Urinary bladder (tissue), 4 donors: ENCODE data around the gene RRP7A. TPM values are rescaled to one million over a fixed set of nuclear protein-coding genes. Genes with fewer than 3 reads are reported as not detected.

ENCODE experiments used
- DNase-seq: peaks from one replicate; pipeline ENCODE4 v3.0.0-alpha.2; 2015; ENCODE audit errors: extremely low spot score
- H3K27ac ChIP-seq: one replicate; pipeline ENCODE4 v1.5.1; 2013; ENCODE audit warnings: low read depth, mild to moderate bottlenecking, moderate library complexity
- H3K36me3 ChIP-seq: one replicate; pipeline ENCODE4 v1.6.1; 2013; ENCODE audit warnings: mild to moderate bottlenecking, moderate library complexity; ENCODE audit not compliant: insufficient read depth
- H3K4me1 ChIP-seq: one replicate; pipeline ENCODE4 v1.6.1; 2013; ENCODE audit warnings: mild to moderate bottlenecking, moderate library complexity; ENCODE audit not compliant: insufficient read depth
- H3K4me3 ChIP-seq: one replicate; pipeline ENCODE4 v1.5.1; 2013; ENCODE audit warnings: low read depth, low read length
- WGBS: extraction: QIAGEN DNeasy Blood & Tissue Kit; methylation state at CpG from one replicate; pipeline ENCODE4 v1.1.7; 2013; 5-methylcytosine and 5-hydroxymethylcytosine counted together
- polyA plus RNA-seq: library from polyadenylated mRNA; stranded (reverse); fragments of 200-250 nt; gene quantifications from one replicate; pipeline ENCODE4 v1.2.3, GENCODE V29; 2013
- small RNA-seq: library from RNA; depleted of rRNA; stranded (forward); fragments of <200 nt; gene quantifications from one replicate; pipeline ENCODE3, GENCODE V24; 2014
- total RNA-seq: library from RNA; depleted of rRNA; stranded (reverse); fragments of >200 nt; gene quantifications from one replicate; pipeline ENCODE4 v1.2.3, GENCODE V29; 2014
- donor health status: healthy with polysubstance abuse.
- donor health status: healthy.

RRP7A gene
- total and polyA plus RNA-seq, 2 donors = 14.4 to 22.4 TPM

DNA sequence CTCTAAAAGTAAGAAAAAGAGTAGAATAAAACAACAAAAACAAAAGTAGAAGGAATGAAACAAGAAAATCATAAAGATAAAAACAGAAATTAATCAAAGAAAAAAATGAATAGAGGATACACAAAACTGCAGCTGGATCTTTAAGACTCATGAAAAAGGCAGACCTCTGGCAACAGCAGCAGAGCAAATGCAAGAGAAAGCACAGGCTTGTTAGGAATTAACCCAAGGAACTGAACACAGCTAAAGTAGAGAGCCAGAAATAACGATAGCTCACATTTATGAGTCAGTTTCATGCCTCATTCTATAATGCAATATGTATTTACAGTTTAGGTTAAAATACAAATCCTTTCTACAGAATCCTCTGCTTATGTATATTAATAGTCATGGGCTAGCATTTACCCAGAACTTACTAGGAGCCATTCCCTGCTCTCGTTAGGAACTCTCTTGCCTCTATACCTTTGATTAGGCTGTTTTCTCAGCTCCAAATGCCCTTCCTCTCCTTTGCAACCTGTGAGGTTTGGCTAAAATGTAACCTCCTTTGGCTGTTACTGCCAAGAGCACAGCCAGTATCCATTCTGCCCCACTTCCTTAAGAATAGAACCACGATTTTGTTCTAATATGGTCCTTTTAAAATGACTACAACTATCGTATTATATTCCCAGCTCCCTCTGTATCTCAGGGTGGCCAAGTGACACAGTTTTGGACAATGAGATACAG is 49.1 kb downstream of the RRP7A start:
- no peak for DNase-seq
- no peak overlapping the region for H3K4me3 ChIP-seq
- WGBS = 41% methylated on average over 4 of the region's 4 CpGs
- no peak overlapping the region for H3K27ac ChIP-seq
- H3K36me3 ChIP-seq = no peaks in the 10 kb centered on the region
- H3K4me1 ChIP-seq = no peaks in the 10 kb centered on the region

DNA sequence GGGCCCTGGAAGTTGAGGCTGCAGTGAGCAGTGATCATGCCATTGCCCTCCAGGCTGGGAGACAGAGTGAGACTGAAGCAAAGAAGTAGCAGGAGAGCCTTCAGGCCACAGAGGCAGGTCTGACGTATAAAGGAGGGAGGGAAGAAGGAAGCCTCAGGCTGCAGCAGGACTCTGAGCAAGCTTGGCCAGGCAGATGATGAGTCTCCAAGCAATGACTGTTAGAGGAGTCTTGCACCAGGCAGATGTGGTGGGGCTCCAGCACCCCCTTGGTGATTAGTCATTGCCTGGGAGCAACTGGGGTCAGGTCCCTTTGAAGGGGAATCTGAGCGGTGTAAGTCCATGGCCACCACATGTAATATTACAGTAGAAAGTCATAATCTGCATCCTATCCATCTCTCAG is 50.8 kb downstream of the RRP7A start:
- no peaks in the 10 kb centered on the region for H3K36me3 ChIP-seq
- 77% methylated on average over 2 of the region's 2 CpGs for WGBS
- DNase-seq = no peak

GRCh38 chr22:42462016-42462415 is 57.6 kb downstream of the RRP7A start:
- DNase-seq = no peak
- WGBS = 25% methylated on average over 1 of the region's 1 CpG
- no peaks in the 10 kb centered on the region for H3K4me1 ChIP-seq
- no peaks in the 10 kb centered on the region for H3K36me3 ChIP-seq
- H3K27ac ChIP-seq = no peak overlapping the region
- no peak overlapping the region for H3K4me3 ChIP-seq

More for the DNA sequence above, 50.8 kb downstream of the RRP7A start:
- no peaks in the 10 kb centered on the region for H3K4me1 ChIP-seq
- H3K27ac ChIP-seq = no peak overlapping the region
- no peak overlapping the region for H3K4me3 ChIP-seq

DNA sequence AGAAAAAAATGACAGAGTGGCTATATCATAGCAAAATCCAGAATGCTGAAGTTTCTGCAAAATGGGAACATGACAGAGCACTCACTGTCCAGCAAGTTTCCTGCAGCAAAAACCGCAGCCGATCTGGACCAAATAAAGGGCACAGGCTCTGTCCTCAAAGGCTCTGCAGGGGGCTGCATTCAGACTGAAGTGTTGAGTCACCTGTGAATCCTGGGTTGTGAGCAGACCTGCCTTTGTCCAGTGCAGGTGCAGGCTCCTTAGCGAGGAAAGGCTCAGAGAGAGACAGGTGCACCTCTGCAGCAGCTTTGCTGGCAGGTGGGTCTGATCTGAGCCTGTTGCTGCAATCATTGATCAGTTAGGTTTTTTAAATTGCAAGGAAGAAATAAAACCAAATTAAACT is 58.1 kb downstream of the RRP7A start:
- no peak for DNase-seq
- WGBS = 57% methylated on average over 3 of the region's 3 CpGs
- no peak overlapping the region for H3K27ac ChIP-seq
- H3K36me3 ChIP-seq = no peaks in the 10 kb centered on the region
- H3K4me3 ChIP-seq = no peak overlapping the region
- H3K4me1 ChIP-seq = no peaks in the 10 kb centered on the region

Small RNAs within 50 kb of the gene (small RNA-seq; reads per million reads assigned to genes)
- gene RN7SKP80 (0.35 reads per million, percentile 23 among the genes with 10 or more reads in this experiment), gene RNU6-513P (not detected)

Other genes starting within 250 kb of the RRP7A start
- 19.5 TPM for gene TCF20, start 249.1 kb downstream of the RRP7A start, total RNA-seq
- gene TCF20, start 249.1 kb downstream of the RRP7A start, polyA plus RNA-seq = 14.0 TPM
- 0.79 TPM for gene NFAM1, start 87.4 kb downstream of the RRP7A start, total RNA-seq
- 1.2 TPM for gene NFAM1, start 87.4 kb downstream of the RRP7A start, polyA plus RNA-seq
- gene SERHL2, start 34.2 kb upstream of the RRP7A start, total RNA-seq = 4.0 TPM
- 4.3 TPM for gene SERHL2, start 34.2 kb upstream of the RRP7A start, polyA plus RNA-seq
- gene POLDIP3, start 95.1 kb upstream of the RRP7A start, total RNA-seq = 19.9 TPM
- gene POLDIP3, start 95.1 kb upstream of the RRP7A start, polyA plus RNA-seq = 54.9 TPM
- 0.37 TPM for gene ATP5MGL, start 120.8 kb upstream of the RRP7A start, total RNA-seq
- gene ATP5MGL, start 120.8 kb upstream of the RRP7A start, polyA plus RNA-seq = not detected
- gene CYB5R3, start 129.6 kb upstream of the RRP7A start, total RNA-seq = 33.8 TPM
- 359 TPM for gene CYB5R3, start 129.6 kb upstream of the RRP7A start, polyA plus RNA-seq
- gene A4GALT, start 201.1 kb upstream of the RRP7A start, total RNA-seq = 10.7 TPM
- gene A4GALT, start 201.1 kb upstream of the RRP7A start, polyA plus RNA-seq = 71.2 TPM